Lung (tissue), 12 donors: ENCODE results near the gene ODAD4. TPM values are rescaled to one million over a fixed set of nuclear protein-coding genes. Genes with fewer than 3 reads are reported as not detected.

Experiments used
- ATAC-seq: fragments of 200-7000 bp; cut with Tn5 transposase; one replicate; pipeline ENCODE4 v1.9.1; 2020; ENCODE audit warnings: moderate number of reproducible peaks; ENCODE audit not compliant: insufficient read depth, low FRiP score
- DNase-seq, 3 donors: peaks; one replicate each; pipeline ENCODE4 v3.0.0-alpha.2; 2013 to 2017
- H3K27ac ChIP-seq, 2 donors: one replicate each; pipeline ENCODE4 v1.5.1; 2013; ENCODE audit warnings: mild to moderate bottlenecking in 2 of 2, moderate library complexity in 2 of 2, control low read depth in 1 of 2, inconsistent platforms in 1 of 2, low read depth in 1 of 2, low read length in 1 of 2
- H3K27me3 ChIP-seq, 3 donors: one replicate each; pipeline ENCODE4 v1.5.1; 2013; ENCODE audit warnings: low read length in 2 of 3; ENCODE audit not compliant: control insufficient read depth in 3 of 3, insufficient read depth in 3 of 3
- H3K36me3 ChIP-seq, 4 donors: one replicate each; pipeline ENCODE4 v1.5.1; 2013; ENCODE audit warnings: low read length in 4 of 4, mild to moderate bottlenecking in 1 of 4, moderate library complexity in 1 of 4; ENCODE audit not compliant: control insufficient read depth in 4 of 4, insufficient read depth in 4 of 4
- H3K4me1 ChIP-seq, 5 donors: one replicate each; pipeline ENCODE4 v1.5.1; 2013; ENCODE audit warnings: low read length in 5 of 5, mild to moderate bottlenecking in 2 of 5, moderate library complexity in 1 of 5; ENCODE audit not compliant: control insufficient read depth in 5 of 5, insufficient read depth in 5 of 5
- H3K4me3 ChIP-seq: one replicate; pipeline ENCODE4 v1.5.1; 2013; ENCODE audit warnings: mild to moderate bottlenecking, control low read depth, moderate library complexity
- H3K9ac ChIP-seq, 2 donors: one replicate each; pipeline ENCODE4 v1.5.1; 2013; ENCODE audit warnings: low read length in 2 of 2, control low read depth in 1 of 2; ENCODE audit not compliant: insufficient read depth in 1 of 2
- H3K9me3 ChIP-seq, 4 donors: one replicate each; pipeline ENCODE4 v1.5.1; 2013; ENCODE audit warnings: low read length in 3 of 4, mild to moderate bottlenecking in 1 of 4, moderate library complexity in 1 of 4; ENCODE audit not compliant: control insufficient read depth in 4 of 4, insufficient read depth in 3 of 4
- WGBS, 2 donors: extraction: QIAGEN DNeasy Blood & Tissue Kit; methylation state at CpG; one replicate each; pipeline ENCODE4 v1.1.7; 2013; 5-methylcytosine and 5-hydroxymethylcytosine counted together
- polyA plus RNA-seq, 2 donors: library from polyadenylated mRNA; stranded (reverse); fragments of 200-250 nt; gene quantifications; one replicate each; pipeline ENCODE4 v1.2.1, GENCODE V29; 2013
- total RNA-seq, 2 donors: library from RNA; depleted of rRNA in 1 of 2; stranded (reverse); fragments of >200 nt in 1 of 2; gene quantifications; one replicate each; pipeline ENCODE4 v1.2.1, GENCODE V29; 2014 to 2021
- TF ChIP-seq, protein P1 (sequence below): IDR thresholded peaks from 2 replicates; pipeline ENCODE4 v1.5.1; 2012; ENCODE audit warnings: mild to moderate bottlenecking; ENCODE audit errors: control extremely low read depth, extremely low read depth
- donor health status: control.
- donor health status: control.
- donor health status: Bipolar disorder and iron deficiency.
- donor health status: healthy.
- donor health status: DM: yes; HTN: yes; CAD: no.

ODAD4 gene
- total and polyA plus RNA-seq, 4 donors, result 5.4 to 16.7 (median 9.2) TPM

DNA sequence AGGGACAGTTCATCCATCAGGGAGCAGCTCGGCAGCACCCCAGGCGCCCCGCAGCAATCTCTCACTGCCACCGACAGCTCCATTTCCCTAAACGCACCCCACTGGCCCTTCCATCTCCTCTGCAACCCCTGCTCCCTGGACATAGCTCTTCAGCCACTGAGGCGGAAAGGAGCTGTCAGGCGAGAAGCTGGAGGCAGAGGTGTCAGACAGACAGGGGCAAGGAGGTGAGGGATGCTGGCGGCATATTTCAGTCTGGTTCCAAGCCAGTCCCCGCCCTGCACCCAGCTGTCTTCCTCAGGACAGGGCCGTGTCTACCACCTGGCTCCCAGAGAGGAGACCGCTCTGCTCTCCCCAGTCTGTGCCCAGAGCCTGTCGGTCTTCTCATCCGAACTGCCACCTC lies 21.3 kb upstream of the ODAD4 start:
- WGBS, 2 donors, result 89 to 94% methylated on average over 13 of the region's 13 CpGs
- Histone ChIP-seq H3K27me3 (no peaks in the 10 kb centered on the region), H3K27ac (no peak overlapping the region), H3K9ac (no peak overlapping the region), H3K9me3 (no peaks in the 10 kb centered on the region), H3K4me3 (no peak overlapping the region), H3K36me3 (peaks cover 20 to 78% (median 45%) of the 10 kb centered on the region in 4 donors), H3K4me1 (peaks cover 0 to 9% (median 0%) of the 10 kb centered on the region in 5 donors)
- TF ChIP-seq, protein P1, sequence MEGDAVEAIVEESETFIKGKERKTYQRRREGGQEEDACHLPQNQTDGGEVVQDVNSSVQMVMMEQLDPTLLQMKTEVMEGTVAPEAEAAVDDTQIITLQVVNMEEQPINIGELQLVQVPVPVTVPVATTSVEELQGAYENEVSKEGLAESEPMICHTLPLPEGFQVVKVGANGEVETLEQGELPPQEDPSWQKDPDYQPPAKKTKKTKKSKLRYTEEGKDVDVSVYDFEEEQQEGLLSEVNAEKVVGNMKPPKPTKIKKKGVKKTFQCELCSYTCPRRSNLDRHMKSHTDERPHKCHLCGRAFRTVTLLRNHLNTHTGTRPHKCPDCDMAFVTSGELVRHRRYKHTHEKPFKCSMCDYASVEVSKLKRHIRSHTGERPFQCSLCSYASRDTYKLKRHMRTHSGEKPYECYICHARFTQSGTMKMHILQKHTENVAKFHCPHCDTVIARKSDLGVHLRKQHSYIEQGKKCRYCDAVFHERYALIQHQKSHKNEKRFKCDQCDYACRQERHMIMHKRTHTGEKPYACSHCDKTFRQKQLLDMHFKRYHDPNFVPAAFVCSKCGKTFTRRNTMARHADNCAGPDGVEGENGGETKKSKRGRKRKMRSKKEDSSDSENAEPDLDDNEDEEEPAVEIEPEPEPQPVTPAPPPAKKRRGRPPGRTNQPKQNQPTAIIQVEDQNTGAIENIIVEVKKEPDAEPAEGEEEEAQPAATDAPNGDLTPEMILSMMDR, result no peak
- ATAC-seq (no peak), DNase-seq (no peak)

DNA sequence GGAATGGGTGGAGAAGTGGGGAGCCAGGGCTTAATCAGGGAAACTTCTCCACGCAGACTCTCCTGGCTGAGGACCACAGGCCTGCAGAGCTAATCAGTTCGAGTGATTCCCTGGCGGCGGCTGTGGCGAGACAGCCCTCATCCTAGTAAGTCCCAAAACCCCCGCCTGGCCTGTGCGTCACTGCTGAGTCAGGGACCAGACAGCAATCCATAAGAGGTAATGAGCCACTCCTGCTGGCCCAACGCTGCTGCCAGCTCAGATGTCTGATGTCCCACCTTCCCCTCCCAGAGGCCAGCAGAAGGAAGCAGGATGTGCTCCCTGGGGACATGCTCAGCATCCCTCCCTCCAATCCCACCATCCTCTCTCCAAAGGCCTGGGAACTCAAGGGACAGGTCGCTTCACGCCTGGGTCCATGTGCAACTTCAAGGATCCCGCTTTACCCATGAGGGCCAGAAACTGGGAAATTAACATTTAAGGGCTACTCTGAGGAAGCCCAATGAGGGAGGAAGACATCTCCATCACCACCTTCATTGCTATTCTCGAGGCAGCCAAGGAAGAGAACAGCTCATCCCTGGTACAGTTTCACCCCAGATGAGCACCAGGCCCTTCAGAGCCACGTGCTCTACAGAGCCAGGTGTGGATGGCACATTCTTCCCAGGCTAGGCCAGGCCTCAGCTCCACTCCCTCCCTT lies 19.6 kb upstream of the ODAD4 start:
- H3K4me3 ChIP-seq, result no peak overlapping the region
- ATAC-seq (no peak), DNase-seq (no peak)
- no peak overlapping the region for H3K27ac ChIP-seq
- TF ChIP-seq, protein P1, result no peak
- peaks cover 20 to 62% (median 34%) of the 10 kb centered on the region in 4 donors for H3K36me3 ChIP-seq
- no peaks in the 10 kb centered on the region for H3K27me3 ChIP-seq
- 93 to 94% methylated on average over 13 of the region's 13 CpGs for WGBS, 2 donors
- H3K9ac ChIP-seq, result no peak overlapping the region
- peaks cover 0 to 20% (median 2%) of the 10 kb centered on the region in 5 donors for H3K4me1 ChIP-seq
- no peaks in the 10 kb centered on the region for H3K9me3 ChIP-seq

DNA sequence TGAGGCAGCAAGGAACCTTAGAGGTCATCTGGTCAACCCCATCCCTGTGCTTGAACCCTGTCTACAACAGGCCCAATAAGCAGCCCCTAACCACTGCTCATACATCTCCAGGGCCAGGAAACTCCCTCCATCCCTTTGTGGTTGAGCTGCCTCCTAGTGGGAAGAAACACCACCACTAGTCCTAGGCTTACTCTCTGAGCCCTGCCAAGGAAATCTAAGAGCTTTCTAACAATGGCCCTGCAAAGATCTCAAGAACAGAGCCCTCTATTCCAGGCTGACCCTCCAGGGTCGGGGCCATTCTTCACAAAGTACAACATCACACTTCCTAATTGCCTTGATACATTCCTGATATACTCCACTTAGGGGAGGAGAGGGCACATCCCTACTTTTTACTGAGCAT lies 17.5 kb upstream of the ODAD4 start:
- Histone ChIP-seq H3K27ac (no peak overlapping the region), H3K27me3 (no peaks in the 10 kb centered on the region), H3K9me3 (no peaks in the 10 kb centered on the region), H3K4me1 (peaks cover 0 to 16% (median 11%) of the 10 kb centered on the region in 5 donors), H3K4me3 (no peak overlapping the region), H3K9ac (no peak overlapping the region), H3K36me3 (peaks cover 17 to 49% (median 28%) of the 10 kb centered on the region in 4 donors)
- no peak for DNase-seq
- TF ChIP-seq, protein P1, result no peak
- 83 to 88% methylated on average over 1 of the region's 1 CpG for WGBS, 2 donors
- no peak for ATAC-seq
